Tibial nerve (tissue), 4 donors: ENCODE data around the gene GPR37L1. TPM values are rescaled to one million over a fixed set of nuclear protein-coding genes. Genes with fewer than 3 reads are reported as not detected.

Source experiments
- DNase-seq, 2 donors: peaks; one replicate each; pipeline ENCODE4 v3.0.0-alpha.2; 2019; ENCODE audit warnings: low spot score in 2 of 2
- H3K27ac ChIP-seq, 4 donors: fragments of 200-600 bp; sonication (generic) in 3 of 4; one replicate each; pipeline ENCODE4 v1.5.1; 2017 to 2019; ENCODE audit warnings: mild to moderate bottlenecking in 1 of 4
- H3K27me3 ChIP-seq, 2 donors: fragments of 200-600 bp; sonication (generic) in 1 of 2; one replicate each; pipeline versions ENCODE4 v1.5.1 to v1.6.0; 2017 to 2019
- H3K36me3 ChIP-seq, 3 donors: fragments of 200-600 bp; sonication (generic); one replicate each; pipeline ENCODE4 v1.5.1; 2018 to 2019
- H3K4me1 ChIP-seq, 4 donors: fragments of 200-600 bp; sonication (generic) in 3 of 4; one replicate each; pipeline ENCODE4 v1.5.1; 2017 to 2019
- H3K4me3 ChIP-seq, 4 donors: fragments of 200-600 bp; sonication (generic) in 3 of 4; one replicate each; pipeline ENCODE4 v1.5.1; 2017 to 2019; ENCODE audit warnings: mild to moderate bottlenecking in 1 of 4, moderate library complexity in 1 of 4
- H3K9me3 ChIP-seq, 4 donors: fragments of 200-600 bp; sonication (generic) in 3 of 4; one replicate each; pipeline ENCODE4 v1.5.1; 2017 to 2019
- CTCF ChIP-seq, 5 experiments: fragments of 200-600 bp in 3 of 5; fragments of 450-650 bp in 2 of 5; sonication (generic) in 3 of 5; IDR thresholded peaks; one replicate each; pipeline ENCODE4 v1.5.1; 2016 to 2019; ENCODE audit warnings: antibody characterized with exemption in 5 of 5, mild to moderate bottlenecking in 3 of 5, moderate library complexity in 2 of 5
- EP300 ChIP-seq, 2 donors: sonication (generic); formaldehyde crosslinking; IDR thresholded peaks; one replicate each; pipeline ENCODE4 v1.6.1; 2017; ENCODE audit warnings: antibody characterized with exemption in 2 of 2, mild to moderate bottlenecking in 1 of 2
- POLR2A ChIP-seq, 2 donors: fragments of 450-650 bp; IDR thresholded peaks; one replicate each; pipeline ENCODE4 v1.6.1; 2017; ENCODE audit warnings: antibody characterized with exemption in 2 of 2, mild to moderate bottlenecking in 2 of 2, moderate library complexity in 2 of 2
- WGBS, 2 donors: methylation state at CpG; one replicate each; pipeline ENCODE4 v1.1.5; 2018; 5-methylcytosine and 5-hydroxymethylcytosine counted together
- total RNA-seq, 4 donors: library from RNA; depleted of rRNA; stranded (reverse); fragments of >200 nt; gene quantifications; one replicate each; pipeline ENCODE4 v1.1.0, GENCODE V29; 2016

The GPR37L1 gene
- total RNA-seq, 4 donors from 2014 or later, result 13.8 to 26.3 (median 24.3) TPM

DNA sequence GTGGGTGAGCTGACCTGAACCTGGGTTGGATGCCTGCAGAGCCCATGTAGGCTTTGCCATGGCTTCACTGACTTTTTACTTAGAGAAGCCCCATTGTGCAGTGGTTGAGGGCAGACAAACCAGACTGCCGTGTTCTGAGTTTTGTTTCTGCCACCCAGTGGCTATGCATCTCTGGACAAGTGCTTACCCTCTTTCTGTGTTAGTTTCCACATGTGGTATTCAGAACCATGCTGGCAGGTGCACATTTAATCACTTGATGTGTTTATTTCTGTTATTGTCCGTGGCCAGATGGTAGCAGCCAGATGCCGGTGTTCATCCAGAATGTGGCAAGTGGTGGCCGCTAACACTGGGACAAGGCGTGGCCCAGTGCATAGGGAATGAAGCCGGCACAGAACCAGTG is 48.0 kb downstream of the GPR37L1 start:
- TF ChIP-seq CTCF (IDR thresholded peaks at IDR 0.05) (no peak), EP300 (IDR thresholded peaks at IDR 0.05) (no peak), POLR2A (IDR thresholded peaks at IDR 0.05) (no peak)
- H3K27me3 ChIP-seq, result no peaks in the 10 kb centered on the region
- peaks cover 0 to 4% (median 0%) of the 10 kb centered on the region in 3 donors for H3K36me3 ChIP-seq
- 77 to 82% methylated on average over 6 of the region's 6 CpGs for WGBS, 2 donors
- DNase-seq, result no peak
- no peak overlapping the region for H3K4me3 ChIP-seq
- no peaks in the 10 kb centered on the region for H3K9me3 ChIP-seq
- peaks cover 0 to 16% (median 3%) of the 10 kb centered on the region in 4 donors for H3K4me1 ChIP-seq
- no peak overlapping the region for H3K27ac ChIP-seq

DNA sequence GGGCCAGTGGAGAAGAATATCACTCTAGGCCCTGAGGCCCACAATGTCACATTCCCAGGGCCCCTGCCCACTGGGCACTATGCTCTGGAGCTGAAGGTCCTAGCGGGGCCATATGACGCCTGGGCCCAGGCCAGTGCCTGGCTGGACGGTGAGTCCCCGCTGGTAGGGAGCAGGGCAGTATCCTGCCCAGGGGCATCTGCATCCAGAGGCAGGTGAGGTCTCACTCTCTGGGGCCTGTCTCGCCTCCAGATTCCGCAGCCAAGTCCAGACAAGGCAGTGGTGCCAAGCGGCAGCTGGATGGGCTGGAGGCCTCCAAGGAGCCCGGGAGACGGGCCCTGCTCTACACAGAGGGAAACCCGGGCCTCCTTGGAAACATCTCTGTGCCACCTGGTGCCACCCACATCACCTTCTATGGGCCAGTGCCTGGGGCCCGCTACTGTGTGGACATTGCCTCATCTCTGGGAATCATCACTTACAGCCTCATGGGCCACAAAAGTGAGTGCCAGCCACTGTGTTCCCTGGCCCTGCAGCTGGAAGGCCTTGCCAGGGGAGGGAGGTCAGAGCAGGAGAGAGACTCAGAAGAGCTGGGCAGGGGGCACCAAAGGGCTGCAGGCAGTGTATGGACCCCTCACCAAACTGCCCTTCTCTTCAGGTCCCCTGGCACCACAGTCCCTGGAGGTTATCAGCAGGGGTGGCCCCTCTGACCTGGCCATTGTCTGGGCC is 48.7 kb downstream of the GPR37L1 start:
- Histone ChIP-seq H3K4me3 (no peak overlapping the region), H3K27me3 (no peaks in the 10 kb centered on the region), H3K27ac (no peak overlapping the region), H3K4me1 (peaks cover 0 to 15% (median 2%) of the 10 kb centered on the region in 4 donors), H3K36me3 (peaks cover 0 to 4% (median 0%) of the 10 kb centered on the region in 3 donors), H3K9me3 (no peaks in the 10 kb centered on the region)
- 92 to 93% methylated on average over 2 to 11 of the region's 11 CpGs for WGBS, 2 donors
- DNase-seq, result no peak
- TF ChIP-seq POLR2A (IDR thresholded peaks at IDR 0.05) (no peak), CTCF (IDR thresholded peaks at IDR 0.05) (no peak), EP300 (IDR thresholded peaks at IDR 0.05) (no peak)

GRCh38 chr1:202172015-202172355 is 49.3 kb downstream of the GPR37L1 start:
- WGBS, 2 donors, result 71 to 79% methylated on average over 5 of the region's 5 CpGs
- Histone ChIP-seq H3K36me3 (peaks cover 0 to 4% (median 0%) of the 10 kb centered on the region in 3 donors), H3K27me3 (no peaks in the 10 kb centered on the region), H3K4me1 (peaks cover 0 to 15% (median 2%) of the 10 kb centered on the region in 4 donors), H3K27ac (no peak overlapping the region), H3K9me3 (no peaks in the 10 kb centered on the region), H3K4me3 (no peak overlapping the region)
- DNase-seq, result no peak
- no peak for TF ChIP-seq POLR2A (IDR thresholded peaks at IDR 0.05)
- no peak for TF ChIP-seq CTCF (IDR thresholded peaks at IDR 0.05)
- no peak for TF ChIP-seq EP300 (IDR thresholded peaks at IDR 0.05)

- H3K9me3 ChIP-seq, result no peaks in the 10 kb centered on the region
- 83 to 91% methylated on average over 7 of the region's 7 CpGs for WGBS, 2 donors
- peaks cover 0 to 7% (median 0%) of the 10 kb centered on the region in 3 donors for H3K36me3 ChIP-seq
- H3K4me1 ChIP-seq, result no peaks in the 10 kb centered on the region
- TF ChIP-seq EP300 (IDR thresholded peaks at IDR 0.05), result no peak
- TF ChIP-seq POLR2A (IDR thresholded peaks at IDR 0.05), result no peak
- TF ChIP-seq CTCF (IDR thresholded peaks at IDR 0.05), result no peak
- no peak overlapping the region for H3K4me3 ChIP-seq
- H3K27ac ChIP-seq, result no peak overlapping the region
- DNase-seq, result no peak
- H3K27me3 ChIP-seq, result no peaks in the 10 kb centered on the region
Measured at GRCh38 chr1:202173993-202174392, 51.3 kb downstream of the GPR37L1 start.
